Endothelial cell of umbilical vein (primary cell): ENCODE results near the gene ADAM22.

ENCODE experiments used
- EZH2 ChIP-seq: IDR thresholded peaks from 2 replicates; pipeline ENCODE4 v1.6.1; 2012; ENCODE audit warnings: borderline replicate concordance, low read depth, mild to moderate bottlenecking, moderate library complexity, low read length, inconsistent platforms; ENCODE audit not compliant: severe bottlenecking
- FOS ChIP-seq: IDR thresholded peaks from 2 replicates; pipeline ENCODE4 v1.6.1; 2011; ENCODE audit warnings: mild to moderate bottlenecking, low read length, moderate library complexity, borderline replicate concordance; ENCODE audit not compliant: insufficient read depth
- GATA2 ChIP-seq: IDR thresholded peaks from 2 replicates; pipeline ENCODE4 v1.7.0; 2011; ENCODE audit warnings: low read depth, mild to moderate bottlenecking, moderate library complexity, mixed read lengths, low read length; ENCODE audit not compliant: insufficient read length, insufficient read depth
- MAX ChIP-seq: IDR thresholded peaks from 2 replicates; pipeline ENCODE4 v1.6.1; 2011; ENCODE audit not compliant: insufficient read depth, insufficient read length
- POLR2A ChIP-seq: IDR thresholded peaks from 2 replicates; pipeline ENCODE4 v1.6.1; 2012; ENCODE audit warnings: low read depth, mild to moderate bottlenecking, control low read depth, low read length
- POLR2AphosphoS5 ChIP-seq: IDR thresholded peaks from 2 replicates; pipeline ENCODE4 v1.6.1; 2012; ENCODE audit warnings: low read depth, mild to moderate bottlenecking, control low read depth, low read length, moderate library complexity; ENCODE audit not compliant: insufficient read depth
- TF ChIP-seq, protein P1 (sequence below), 2 donors: IDR thresholded peaks; 1 replicate in 1 of 2; 2 replicates in 1 of 2; pipeline ENCODE4 v1.5.1; 2011; ENCODE audit warnings: low read length in 2 of 2, mild to moderate bottlenecking in 2 of 2, moderate library complexity in 2 of 2, control low read depth in 1 of 2, inconsistent platforms in 1 of 2, low read depth in 1 of 2; ENCODE audit not compliant: insufficient read depth in 1 of 2; ENCODE audit errors: extremely low read depth in 1 of 2

GRCh38 chr7:88115816-88116215 is 181.8 kb downstream of the ADAM22 start:
- TF ChIP-seq MAX (no peak), GATA2 (no peak), POLR2AphosphoS5 (no peak), EZH2 (no peak), POLR2A (no peak), FOS (no peak)
- TF ChIP-seq, protein P1, sequence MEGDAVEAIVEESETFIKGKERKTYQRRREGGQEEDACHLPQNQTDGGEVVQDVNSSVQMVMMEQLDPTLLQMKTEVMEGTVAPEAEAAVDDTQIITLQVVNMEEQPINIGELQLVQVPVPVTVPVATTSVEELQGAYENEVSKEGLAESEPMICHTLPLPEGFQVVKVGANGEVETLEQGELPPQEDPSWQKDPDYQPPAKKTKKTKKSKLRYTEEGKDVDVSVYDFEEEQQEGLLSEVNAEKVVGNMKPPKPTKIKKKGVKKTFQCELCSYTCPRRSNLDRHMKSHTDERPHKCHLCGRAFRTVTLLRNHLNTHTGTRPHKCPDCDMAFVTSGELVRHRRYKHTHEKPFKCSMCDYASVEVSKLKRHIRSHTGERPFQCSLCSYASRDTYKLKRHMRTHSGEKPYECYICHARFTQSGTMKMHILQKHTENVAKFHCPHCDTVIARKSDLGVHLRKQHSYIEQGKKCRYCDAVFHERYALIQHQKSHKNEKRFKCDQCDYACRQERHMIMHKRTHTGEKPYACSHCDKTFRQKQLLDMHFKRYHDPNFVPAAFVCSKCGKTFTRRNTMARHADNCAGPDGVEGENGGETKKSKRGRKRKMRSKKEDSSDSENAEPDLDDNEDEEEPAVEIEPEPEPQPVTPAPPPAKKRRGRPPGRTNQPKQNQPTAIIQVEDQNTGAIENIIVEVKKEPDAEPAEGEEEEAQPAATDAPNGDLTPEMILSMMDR (IDR thresholded peaks at IDR 0.05; ENCODE audit: extremely low read depth in 1 of 2, insufficient read depth in 1 of 2, low read depth in 1 of 2, low read length in 2 of 2): no peak
